ENCODE data around the gene FADS3. TPM values are rescaled to one million over a fixed set of nuclear protein-coding genes. Genes with fewer than 3 reads are reported as not detected.

The FADS3 gene
- total and polyA plus RNA-seq, 2 of the 13 experiments (the other 11 are each of a cell fraction or from before 2014, with no cell fraction given): 13.4 to 23.2 TPM

DNA sequence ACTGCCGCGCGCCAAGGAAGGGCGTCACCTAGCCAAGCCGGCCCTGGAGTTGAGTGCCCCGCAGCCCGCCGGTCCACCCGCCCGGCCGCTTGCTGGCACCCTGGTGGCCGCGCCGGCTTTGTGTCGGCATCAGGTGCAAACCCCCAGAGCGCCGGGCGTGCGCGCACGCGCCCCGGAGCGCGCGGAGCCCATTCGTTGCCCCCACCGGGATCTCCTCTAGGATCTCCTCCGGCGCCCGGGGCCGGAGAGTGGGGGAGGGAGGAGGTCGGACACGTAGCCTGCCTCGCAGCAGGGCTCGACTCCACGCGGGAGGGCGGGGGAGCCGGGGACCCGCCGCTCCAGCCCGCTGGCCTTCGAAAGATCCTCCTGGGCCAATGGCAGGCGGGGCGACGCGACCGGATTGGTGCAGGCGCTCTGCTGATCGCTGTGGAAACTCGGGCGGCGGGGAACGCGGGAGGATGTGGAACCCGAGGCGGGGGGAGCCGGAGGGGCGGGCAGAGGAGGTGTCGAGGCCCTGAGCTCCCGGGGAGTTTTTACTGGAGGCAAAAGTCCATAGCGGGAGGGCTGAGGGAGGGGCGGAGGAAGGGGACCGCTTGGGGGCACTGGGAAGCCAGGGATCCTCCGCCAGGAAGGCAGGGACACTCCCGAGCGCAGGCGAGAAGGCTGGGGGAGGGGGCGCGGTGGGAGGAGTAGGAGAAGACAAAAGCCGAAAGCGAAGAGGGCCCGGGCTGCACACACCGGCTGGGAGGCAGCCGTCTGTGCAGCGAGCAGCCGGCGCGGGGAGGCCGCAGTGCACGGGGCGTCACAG lies 63.6 kb downstream of the FADS3 start, which contains the start of gene FADS2 (continued):
- TF ChIP-seq, protein P1, sequence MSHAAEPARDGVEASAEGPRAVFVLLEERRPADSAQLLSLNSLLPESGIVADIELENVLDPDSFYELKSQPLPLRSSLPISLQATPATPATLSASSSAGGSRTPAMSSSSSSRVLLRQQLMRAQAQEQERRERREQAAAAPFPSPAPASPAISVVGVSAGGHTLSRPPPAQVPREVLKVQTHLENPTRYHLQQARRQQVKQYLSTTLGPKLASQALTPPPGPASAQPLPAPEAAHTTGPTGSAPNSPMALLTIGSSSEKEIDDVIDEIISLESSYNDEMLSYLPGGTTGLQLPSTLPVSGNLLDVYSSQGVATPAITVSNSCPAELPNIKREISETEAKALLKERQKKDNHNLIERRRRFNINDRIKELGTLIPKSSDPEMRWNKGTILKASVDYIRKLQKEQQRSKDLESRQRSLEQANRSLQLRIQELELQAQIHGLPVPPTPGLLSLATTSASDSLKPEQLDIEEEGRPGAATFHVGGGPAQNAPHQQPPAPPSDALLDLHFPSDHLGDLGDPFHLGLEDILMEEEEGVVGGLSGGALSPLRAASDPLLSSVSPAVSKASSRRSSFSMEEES (CRISPR knock-in tag; IDR thresholded peaks at IDR 0.05): no peak
- TF ChIP-seq ZNF607 (CRISPR knock-in tag; IDR thresholded peaks at IDR 0.05; ENCODE audit: borderline replicate concordance): 0 out of 2 replicates have a peak, but pooled peaks have one; percentile 11
- no peak for TF ChIP-seq ZNF572 (CRISPR knock-in tag; IDR thresholded peaks at IDR 0.05)
- no peak for TF ChIP-seq ZNF274 (CRISPR knock-in tag; IDR thresholded peaks at IDR 0.05)
- peak; percentile 6; the same call in 1 of the 2 replicates for TF ChIP-seq PITX1 (CRISPR knock-in tag; IDR thresholded peaks at IDR 0.05)
- TF ChIP-seq SOX6 (IDR thresholded peaks at IDR 0.05): no peak
- TF ChIP-seq SOX6 (CRISPR knock-in tag; IDR thresholded peaks at IDR 0.05): peak; percentile 46
- no peak; the same call in 1 of the 2 replicates for TF ChIP-seq ZSCAN31 (CRISPR knock-in tag; IDR thresholded peaks at IDR 0.05; ENCODE audit: low read depth)
- no peak for TF ChIP-seq CAMTA2 (CRISPR knock-in tag; IDR thresholded peaks at IDR 0.05; ENCODE audit: borderline replicate concordance)
- no peak for TF ChIP-seq ZNF772 (CRISPR knock-in tag; IDR thresholded peaks at IDR 0.05)
- TF ChIP-seq REXO4 (CRISPR knock-in tag; IDR thresholded peaks at IDR 0.05; ENCODE audit: borderline replicate concordance): no peak
- TF ChIP-seq, protein P2, sequence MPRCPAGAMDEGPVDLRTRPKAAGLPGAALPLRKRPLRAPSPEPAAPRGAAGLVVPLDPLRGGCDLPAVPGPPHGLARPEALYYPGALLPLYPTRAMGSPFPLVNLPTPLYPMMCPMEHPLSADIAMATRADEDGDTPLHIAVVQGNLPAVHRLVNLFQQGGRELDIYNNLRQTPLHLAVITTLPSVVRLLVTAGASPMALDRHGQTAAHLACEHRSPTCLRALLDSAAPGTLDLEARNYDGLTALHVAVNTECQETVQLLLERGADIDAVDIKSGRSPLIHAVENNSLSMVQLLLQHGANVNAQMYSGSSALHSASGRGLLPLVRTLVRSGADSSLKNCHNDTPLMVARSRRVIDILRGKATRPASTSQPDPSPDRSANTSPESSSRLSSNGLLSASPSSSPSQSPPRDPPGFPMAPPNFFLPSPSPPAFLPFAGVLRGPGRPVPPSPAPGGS (CRISPR knock-in tag; IDR thresholded peaks at IDR 0.05): peak; percentile 67; the same call in 1 of the 2 replicates
- no peak for TF ChIP-seq MAFF (IDR thresholded peaks at IDR 0.05; ENCODE audit: low read depth, low read length)
- no peak for TF ChIP-seq JDP2 (CRISPR knock-in tag; IDR thresholded peaks at IDR 0.05; ENCODE audit: borderline replicate concordance)
- no peak for TF ChIP-seq JUN (CRISPR knock-in tag; IDR thresholded peaks at IDR 0.05)
- TF ChIP-seq, protein P3, sequence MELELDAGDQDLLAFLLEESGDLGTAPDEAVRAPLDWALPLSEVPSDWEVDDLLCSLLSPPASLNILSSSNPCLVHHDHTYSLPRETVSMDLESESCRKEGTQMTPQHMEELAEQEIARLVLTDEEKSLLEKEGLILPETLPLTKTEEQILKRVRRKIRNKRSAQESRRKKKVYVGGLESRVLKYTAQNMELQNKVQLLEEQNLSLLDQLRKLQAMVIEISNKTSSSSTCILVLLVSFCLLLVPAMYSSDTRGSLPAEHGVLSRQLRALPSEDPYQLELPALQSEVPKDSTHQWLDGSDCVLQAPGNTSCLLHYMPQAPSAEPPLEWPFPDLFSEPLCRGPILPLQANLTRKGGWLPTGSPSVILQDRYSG (CRISPR knock-in tag; IDR thresholded peaks at IDR 0.05): no peak
- no peak for TF ChIP-seq TBL1XR1 (IDR thresholded peaks at IDR 0.05; ENCODE audit: borderline replicate concordance, low read length, partially characterized antibody)
- TF ChIP-seq ZSCAN21 (CRISPR knock-in tag; IDR thresholded peaks at IDR 0.05; ENCODE audit: borderline replicate concordance): peak; percentile 42; the same call in 1 of the 2 replicates
- TF ChIP-seq, protein P4, sequence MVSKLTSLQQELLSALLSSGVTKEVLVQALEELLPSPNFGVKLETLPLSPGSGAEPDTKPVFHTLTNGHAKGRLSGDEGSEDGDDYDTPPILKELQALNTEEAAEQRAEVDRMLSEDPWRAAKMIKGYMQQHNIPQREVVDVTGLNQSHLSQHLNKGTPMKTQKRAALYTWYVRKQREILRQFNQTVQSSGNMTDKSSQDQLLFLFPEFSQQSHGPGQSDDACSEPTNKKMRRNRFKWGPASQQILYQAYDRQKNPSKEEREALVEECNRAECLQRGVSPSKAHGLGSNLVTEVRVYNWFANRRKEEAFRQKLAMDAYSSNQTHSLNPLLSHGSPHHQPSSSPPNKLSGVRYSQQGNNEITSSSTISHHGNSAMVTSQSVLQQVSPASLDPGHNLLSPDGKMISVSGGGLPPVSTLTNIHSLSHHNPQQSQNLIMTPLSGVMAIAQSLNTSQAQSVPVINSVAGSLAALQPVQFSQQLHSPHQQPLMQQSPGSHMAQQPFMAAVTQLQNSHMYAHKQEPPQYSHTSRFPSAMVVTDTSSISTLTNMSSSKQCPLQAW (CRISPR knock-in tag; IDR thresholded peaks at IDR 0.05): no peak
- TF ChIP-seq GATA4 (IDR thresholded peaks at IDR 0.05; ENCODE audit: borderline replicate concordance, low read depth): 0 out of 2 replicates have a peak, but pooled peaks have one; percentile 30
- TF ChIP-seq, protein P5, sequence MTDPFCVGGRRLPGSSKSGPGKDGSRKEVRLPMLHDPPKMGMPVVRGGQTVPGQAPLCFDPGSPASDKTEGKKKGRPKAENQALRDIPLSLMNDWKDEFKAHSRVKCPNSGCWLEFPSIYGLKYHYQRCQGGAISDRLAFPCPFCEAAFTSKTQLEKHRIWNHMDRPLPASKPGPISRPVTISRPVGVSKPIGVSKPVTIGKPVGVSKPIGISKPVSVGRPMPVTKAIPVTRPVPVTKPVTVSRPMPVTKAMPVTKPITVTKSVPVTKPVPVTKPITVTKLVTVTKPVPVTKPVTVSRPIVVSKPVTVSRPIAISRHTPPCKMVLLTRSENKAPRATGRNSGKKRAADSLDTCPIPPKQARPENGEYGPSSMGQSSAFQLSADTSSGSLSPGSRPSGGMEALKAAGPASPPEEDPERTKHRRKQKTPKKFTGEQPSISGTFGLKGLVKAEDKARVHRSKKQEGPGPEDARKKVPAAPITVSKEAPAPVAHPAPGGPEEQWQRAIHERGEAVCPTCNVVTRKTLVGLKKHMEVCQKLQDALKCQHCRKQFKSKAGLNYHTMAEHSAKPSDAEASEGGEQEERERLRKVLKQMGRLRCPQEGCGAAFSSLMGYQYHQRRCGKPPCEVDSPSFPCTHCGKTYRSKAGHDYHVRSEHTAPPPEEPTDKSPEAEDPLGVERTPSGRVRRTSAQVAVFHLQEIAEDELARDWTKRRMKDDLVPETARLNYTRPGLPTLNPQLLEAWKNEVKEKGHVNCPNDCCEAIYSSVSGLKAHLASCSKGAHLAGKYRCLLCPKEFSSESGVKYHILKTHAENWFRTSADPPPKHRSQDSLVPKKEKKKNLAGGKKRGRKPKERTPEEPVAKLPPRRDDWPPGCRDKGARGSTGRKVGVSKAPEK (CRISPR knock-in tag; IDR thresholded peaks at IDR 0.05; ENCODE audit: borderline replicate concordance): no peak
